ENCODE results near the gene MTRF1L. TPM values are rescaled to one million over a fixed set of nuclear protein-coding genes. Genes with fewer than 3 reads are reported as not detected.

Gene MTRF1L
- total and polyA plus RNA-seq, 2 of the 13 experiments (the other 11 are each of a cell fraction or from before 2014, with no cell fraction given), result 17.6 to 28.7 TPM

- TF ChIP-seq THAP8 (CRISPR knock-in tag; IDR thresholded peaks at IDR 0.05; ENCODE audit: borderline replicate concordance) (no peak), ZNF607 (CRISPR knock-in tag; IDR thresholded peaks at IDR 0.05; ENCODE audit: borderline replicate concordance) (no peak; the same call in 1 of the 2 replicates), ESRRA (CRISPR knock-in tag; IDR thresholded peaks at IDR 0.05; ENCODE audit: low read depth) (peak; percentile 28; the same call in 1 of the 2 replicates), HIVEP1 (CRISPR knock-in tag; IDR thresholded peaks at IDR 0.05) (peak; percentile 81), SAFB2 (CRISPR knock-in tag; IDR thresholded peaks at IDR 0.05; ENCODE audit: borderline replicate concordance, low read depth) (no peak), FOSL2 (CRISPR knock-in tag; IDR thresholded peaks at IDR 0.05) (peak; percentile 80), ZNF564 (CRISPR knock-in tag; IDR thresholded peaks at IDR 0.05) (peak; percentile 6; the same call in 1 of the 2 replicates), CREB3 (CRISPR knock-in tag; IDR thresholded peaks at IDR 0.05) (0 out of 2 replicates have a peak, but pooled peaks have one; percentile 8), SMAD1 (CRISPR knock-in tag; IDR thresholded peaks at IDR 0.05; ENCODE audit: borderline replicate concordance, low read depth) (peak; percentile 91), ZSCAN30 (CRISPR knock-in tag; IDR thresholded peaks at IDR 0.05) (peak; percentile 87; the same call in 1 of the 2 replicates), ZNF281 (CRISPR knock-in tag; IDR thresholded peaks at IDR 0.05; ENCODE audit: borderline replicate concordance) (no peak), ZNF160 (CRISPR knock-in tag; IDR thresholded peaks at IDR 0.05) (peak; percentile 74; the same call in 1 of the 2 replicates), SKI (IDR thresholded peaks at IDR 0.05; ENCODE audit: partially characterized antibody) (no peak), HOXA3 (CRISPR knock-in tag; IDR thresholded peaks at IDR 0.05) (peak; percentile 8; the same call in 1 of the 2 replicates), ZNF329 (CRISPR knock-in tag; IDR thresholded peaks at IDR 0.05; ENCODE audit: low read depth) (no peak), CHCHD3 (CRISPR knock-in tag; IDR thresholded peaks at IDR 0.05) (no peak)
- TF ChIP-seq, protein P1, sequence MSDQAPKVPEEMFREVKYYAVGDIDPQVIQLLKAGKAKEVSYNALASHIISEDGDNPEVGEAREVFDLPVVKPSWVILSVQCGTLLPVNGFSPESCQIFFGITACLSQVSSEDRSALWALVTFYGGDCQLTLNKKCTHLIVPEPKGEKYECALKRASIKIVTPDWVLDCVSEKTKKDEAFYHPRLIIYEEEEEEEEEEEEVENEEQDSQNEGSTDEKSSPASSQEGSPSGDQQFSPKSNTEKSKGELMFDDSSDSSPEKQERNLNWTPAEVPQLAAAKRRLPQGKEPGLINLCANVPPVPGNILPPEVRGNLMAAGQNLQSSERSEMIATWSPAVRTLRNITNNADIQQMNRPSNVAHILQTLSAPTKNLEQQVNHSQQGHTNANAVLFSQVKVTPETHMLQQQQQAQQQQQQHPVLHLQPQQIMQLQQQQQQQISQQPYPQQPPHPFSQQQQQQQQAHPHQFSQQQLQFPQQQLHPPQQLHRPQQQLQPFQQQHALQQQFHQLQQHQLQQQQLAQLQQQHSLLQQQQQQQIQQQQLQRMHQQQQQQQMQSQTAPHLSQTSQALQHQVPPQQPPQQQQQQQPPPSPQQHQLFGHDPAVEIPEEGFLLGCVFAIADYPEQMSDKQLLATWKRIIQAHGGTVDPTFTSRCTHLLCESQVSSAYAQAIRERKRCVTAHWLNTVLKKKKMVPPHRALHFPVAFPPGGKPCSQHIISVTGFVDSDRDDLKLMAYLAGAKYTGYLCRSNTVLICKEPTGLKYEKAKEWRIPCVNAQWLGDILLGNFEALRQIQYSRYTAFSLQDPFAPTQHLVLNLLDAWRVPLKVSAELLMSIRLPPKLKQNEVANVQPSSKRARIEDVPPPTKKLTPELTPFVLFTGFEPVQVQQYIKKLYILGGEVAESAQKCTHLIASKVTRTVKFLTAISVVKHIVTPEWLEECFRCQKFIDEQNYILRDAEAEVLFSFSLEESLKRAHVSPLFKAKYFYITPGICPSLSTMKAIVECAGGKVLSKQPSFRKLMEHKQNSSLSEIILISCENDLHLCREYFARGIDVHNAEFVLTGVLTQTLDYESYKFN (CRISPR knock-in tag; conservative IDR thresholded peaks at IDR 0.05), result peak; percentile 18; the same call in 1 of the 2 replicates
Observed at GRCh38 chr6:152983637-152984512, 18.6 kb downstream of the MTRF1L start (continued).

Data from HepG2 (cell line).